HCT116 (cell line): ENCODE results near the gene INSR.

Experiments used
- CTCF ChIP-seq, 3 experiments: fragments of 200-600 bp in 1 of 3; sonication (generic) in 1 of 3; IDR thresholded peaks in 2 of 3; conservative IDR thresholded peaks in 1 of 3; 2 replicates each; pipeline ENCODE4 v1.5.1; 2012 to 2017; ENCODE audit warnings: low read depth in 2 of 3, low read length in 2 of 3, antibody characterized with exemption in 1 of 3, borderline replicate concordance in 1 of 3, control low read depth in 1 of 3, mild to moderate bottlenecking in 1 of 3, mixed read lengths in 1 of 3, mixed run types in 1 of 3, moderate library complexity in 1 of 3; ENCODE audit not compliant: insufficient read depth in 1 of 3
- EZH2 ChIP-seq: fragments of 200-600 bp; sonication (generic); IDR thresholded peaks from 2 replicates; pipeline ENCODE4 v1.6.1; 2017; ENCODE audit warnings: antibody characterized with exemption, mixed run types
- EZH2phosphoT487 ChIP-seq: fragments of 200-600 bp; IDR thresholded peaks from 2 replicates; pipeline ENCODE4 v1.6.1; 2018; ENCODE audit warnings: antibody characterized with exemption, borderline replicate concordance
- JUND ChIP-seq: IDR thresholded peaks from 2 replicates; pipeline ENCODE4 v1.6.1; 2012
- POLR2A ChIP-seq: IDR thresholded peaks from 2 replicates; pipeline ENCODE4 v1.7.0; 2011; ENCODE audit warnings: borderline replicate concordance; ENCODE audit not compliant: insufficient read depth, insufficient read length; ENCODE audit errors: extremely low read depth
- POLR2AphosphoS5 ChIP-seq: IDR thresholded peaks from 2 replicates; pipeline ENCODE4 v1.6.1; 2011; ENCODE audit warnings: mild to moderate bottlenecking, low read depth, low read length, moderate library complexity
- RAD21 ChIP-seq: IDR thresholded peaks from 2 replicates; pipeline ENCODE4 v1.6.1; 2012; ENCODE audit warnings: low read depth, mild to moderate bottlenecking
- TCF7L2 ChIP-seq: IDR thresholded peaks from 2 replicates; pipeline ENCODE4 v1.7.0; 2011; ENCODE audit warnings: borderline replicate concordance, inconsistent platforms; ENCODE audit not compliant: insufficient read depth, insufficient read length; ENCODE audit errors: extremely low read depth
- ZBTB33 ChIP-seq: IDR thresholded peaks from 2 replicates; pipeline ENCODE4 v1.6.1; 2011; ENCODE audit warnings: mild to moderate bottlenecking, low read length, moderate library complexity; ENCODE audit not compliant: insufficient replicate concordance; ENCODE audit errors: extremely low read depth
- ZNF274 ChIP-seq: fragments of 200-500 bp; sonication (Bioruptor generic); IDR thresholded peaks from 2 replicates; pipeline ENCODE4 v1.6.1; 2014; ENCODE audit warnings: mild to moderate bottlenecking, low read depth, low read length, inconsistent platforms
- TF ChIP-seq, protein P1 (sequence below): IDR thresholded peaks from 2 replicates; pipeline ENCODE4 v1.6.1; 2012

GRCh38 chr19:7083076-7083956, 210.9 kb downstream of the INSR start:
- TF ChIP-seq CTCF (IDR thresholded peaks at IDR 0.05 in 2 of 3, conservative IDR thresholded peaks at IDR 0.05 in 1 of 3; ENCODE audit: borderline replicate concordance in 1 of 3, insufficient read depth in 1 of 3, low read depth in 2 of 3, low read length in 2 of 3) (no peak), EZH2 (no peak), POLR2AphosphoS5 (no peak), RAD21 (no peak), POLR2A (no peak), ZNF274 (peak; percentile 95), JUND (no peak), TCF7L2 (no peak), ZBTB33 (no peak), EZH2phosphoT487 (no peak)
- TF ChIP-seq, protein P1, sequence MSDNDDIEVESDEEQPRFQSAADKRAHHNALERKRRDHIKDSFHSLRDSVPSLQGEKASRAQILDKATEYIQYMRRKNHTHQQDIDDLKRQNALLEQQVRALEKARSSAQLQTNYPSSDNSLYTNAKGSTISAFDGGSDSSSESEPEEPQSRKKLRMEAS = no peak
